ENCODE measurements around the gene PCDH12.

Gene PCDH12

DNA sequence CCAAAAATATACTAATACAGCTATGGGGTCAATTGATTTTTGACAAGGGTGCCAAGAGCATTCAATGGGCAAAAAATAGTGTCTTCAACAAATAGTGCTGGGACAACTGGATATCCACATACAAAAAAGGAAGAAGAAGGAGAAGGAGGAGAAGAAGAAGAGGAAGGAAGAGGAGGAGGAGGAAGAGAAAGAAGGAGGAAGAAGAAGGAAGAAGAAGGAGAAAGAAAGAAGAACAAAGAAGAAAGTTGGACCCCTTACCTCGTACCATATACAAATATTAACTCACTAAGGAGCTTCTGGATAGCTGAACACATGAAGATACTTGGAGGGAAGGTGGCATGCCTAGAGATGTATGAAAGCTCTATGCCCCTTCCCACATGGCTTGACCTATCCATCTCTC is 51.5 kb downstream of the PCDH12 start:
- DNase-seq = no peak

- DNase-seq = no peak
Measured at GRCh38 chr5:141904551-141904950, 53.5 kb downstream of the PCDH12 start.

- DNase-seq = no peak
Measured at GRCh38 chr5:141903261-141903660, 54.7 kb downstream of the PCDH12 start.

DNA sequence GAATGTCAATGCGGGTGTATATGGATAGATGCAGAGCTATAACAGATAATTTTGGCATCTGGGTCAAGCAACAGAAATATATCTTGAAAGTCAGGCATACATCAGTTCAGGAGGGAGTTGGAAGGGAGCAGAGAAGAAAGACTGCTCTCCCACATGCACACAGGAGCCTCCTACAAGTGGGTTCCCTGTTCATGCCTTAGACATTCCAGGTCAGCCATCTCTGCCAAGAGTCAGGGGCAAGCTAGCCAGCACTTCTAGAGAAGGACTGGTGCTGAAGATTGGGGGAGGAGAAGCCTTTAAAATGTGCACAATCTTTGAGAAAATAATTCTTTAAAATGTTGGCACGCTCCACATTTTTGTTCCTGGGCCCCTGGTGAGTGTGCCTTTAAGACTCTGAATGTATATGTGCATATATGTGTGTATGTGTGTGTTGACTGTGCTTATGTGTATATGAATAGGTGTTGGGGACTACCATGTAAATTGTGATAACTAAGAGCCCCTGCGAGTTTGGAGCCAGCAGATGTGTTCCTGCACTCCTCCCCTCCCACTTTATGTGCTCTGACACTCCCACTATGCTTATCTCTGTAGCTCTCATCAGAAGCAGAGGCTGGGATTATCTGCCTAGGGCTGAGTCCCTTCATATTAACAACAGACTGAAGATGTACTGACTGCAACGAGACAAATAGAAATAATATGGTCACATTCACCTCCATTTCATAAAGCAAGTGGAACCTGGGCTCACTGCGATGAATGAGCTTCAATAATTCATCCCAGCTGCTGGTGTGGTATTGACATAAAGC is 55.8 kb downstream of the PCDH12 start:
- DNase-seq = no peak

- no peak for DNase-seq
Measured at GRCh38 chr5:141898448-141899049, 59.5 kb downstream of the PCDH12 start.

- DNase-seq = no peak
Measured at GRCh38 chr5:141897425-141897824, 60.6 kb downstream of the PCDH12 start.

Data from NCI-H187 (cell line).